GM18498 (cell line): ENCODE results near the gene USP15.
"Not testable (repeated sequence)": the region's sequence is repeated elsewhere in the genome, so short reads cannot be mapped to it uniquely, and the experiment has no call there.

Experiments used
- ATAC-seq: cut with Tn5 transposase; IDR thresholded peaks from one replicate; pipeline ENCODE4 v1.9.1; 2021; ENCODE audit warnings: mild to moderate bottlenecking, moderate library complexity; ENCODE audit not compliant: unreplicated experiment

Gene USP15

GRCh38 chr12:62319058-62319457, 58.9 kb downstream of the USP15 start:
- no peak for ATAC-seq

DNA sequence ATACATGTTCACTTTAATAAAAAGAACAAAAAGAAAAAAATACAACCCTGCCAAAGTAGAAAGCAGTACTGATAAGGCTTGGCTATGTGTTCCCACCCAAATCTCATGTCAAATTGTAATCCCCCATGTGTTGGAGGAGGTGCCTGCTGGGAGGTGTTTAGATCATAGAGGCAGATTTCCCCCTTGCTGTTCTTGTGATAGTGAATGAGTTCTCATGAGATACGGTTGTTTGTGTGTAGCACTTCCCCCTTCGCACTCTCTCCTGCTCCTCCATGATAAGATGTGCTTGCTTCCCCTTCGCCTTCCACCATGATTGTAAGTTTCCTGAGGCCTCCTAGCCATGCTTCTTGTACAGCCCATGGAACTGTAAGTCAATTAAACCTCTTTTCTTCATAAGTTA, 59.9 kb downstream of the USP15 start:
- ATAC-seq = no peak

DNA sequence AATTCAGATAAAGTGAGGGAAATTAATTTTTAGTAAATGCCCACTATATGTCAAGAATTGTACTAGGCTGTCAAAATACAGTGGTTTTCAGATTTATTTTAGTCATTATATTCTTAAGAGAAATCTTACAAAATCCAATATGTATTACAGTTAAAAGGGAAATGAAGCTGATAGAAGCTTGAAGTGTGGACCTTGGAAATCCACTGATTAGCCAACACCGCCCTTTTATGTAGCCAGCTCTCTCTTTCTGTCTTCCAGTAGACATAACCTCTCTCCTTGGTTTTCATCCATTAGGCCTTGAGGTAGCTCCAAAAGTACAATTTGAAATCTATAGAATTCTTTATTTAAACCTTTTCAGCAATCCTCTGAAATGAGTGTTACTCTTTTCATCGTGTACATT, 63.2 kb downstream of the USP15 start:
- ATAC-seq = no peak

- no peak for ATAC-seq
Observed at GRCh38 chr12:62328296-62328921, 68.2 kb downstream of the USP15 start.

- peak; percentile 89 for ATAC-seq
Observed at GRCh38 chr12:62331306-62331705, 71.1 kb downstream of the USP15 start.

DNA sequence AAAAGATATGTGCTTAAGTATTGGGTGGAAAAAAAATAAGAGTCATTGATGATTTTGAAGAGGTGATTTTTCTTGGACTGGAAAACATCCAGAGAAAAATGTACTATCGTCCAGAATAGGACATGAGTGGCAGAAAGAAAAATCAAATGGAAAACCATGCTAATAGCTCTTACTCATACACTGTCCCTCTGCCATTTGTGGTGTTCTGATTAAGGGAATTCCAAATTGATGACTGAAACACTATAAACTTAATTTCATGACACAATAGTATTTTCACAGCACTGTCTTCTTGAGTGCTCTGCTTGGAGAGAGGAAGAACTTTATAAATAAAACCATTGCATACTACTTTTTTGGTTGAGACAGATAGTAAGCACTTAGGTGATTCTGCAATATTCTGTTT, 72.4 kb downstream of the USP15 start:
- ATAC-seq = no peak

GRCh38 chr12:62335057-62335456, 74.9 kb downstream of the USP15 start:
- ATAC-seq = no peak

DNA sequence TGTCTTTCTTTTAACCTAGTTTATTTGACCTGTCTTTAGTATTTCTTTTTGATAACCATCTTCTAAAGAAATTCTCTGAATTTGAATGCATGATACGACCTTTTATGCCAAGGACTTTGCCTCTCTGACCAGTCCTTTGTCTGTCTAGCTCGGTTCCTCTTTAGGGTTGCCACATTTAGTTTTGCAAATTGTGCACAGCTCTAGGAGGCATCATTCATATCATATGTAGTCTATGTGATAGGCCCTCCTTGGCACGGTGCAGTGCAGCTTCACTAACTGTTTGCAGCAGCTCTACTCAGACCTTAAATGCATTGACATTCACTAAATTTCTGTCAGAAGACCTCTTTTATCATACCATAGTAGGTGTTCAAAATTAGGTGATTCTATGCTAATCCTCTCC, 75.6 kb downstream of the USP15 start:
- ATAC-seq = no peak

DNA sequence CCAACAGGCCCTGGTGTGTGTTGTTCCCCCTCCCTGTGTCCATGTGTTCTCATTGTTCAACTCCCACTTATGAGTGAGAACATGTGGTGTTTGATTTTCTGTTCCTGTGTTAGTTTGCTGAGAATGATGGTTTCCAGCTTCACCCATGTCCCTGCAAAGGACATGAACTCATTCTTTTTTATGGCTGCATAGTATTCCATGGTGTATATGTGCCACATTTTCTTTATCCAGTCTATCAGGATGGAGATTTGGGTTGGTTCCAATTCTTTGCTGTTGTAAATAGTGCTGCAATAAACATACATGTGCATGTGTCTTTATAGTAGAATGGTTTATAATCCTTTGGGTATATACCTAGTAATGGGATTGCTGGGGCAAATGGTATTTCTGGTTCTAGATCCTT, 77.4 kb downstream of the USP15 start:
- not testable (repeated sequence) for ATAC-seq

DNA sequence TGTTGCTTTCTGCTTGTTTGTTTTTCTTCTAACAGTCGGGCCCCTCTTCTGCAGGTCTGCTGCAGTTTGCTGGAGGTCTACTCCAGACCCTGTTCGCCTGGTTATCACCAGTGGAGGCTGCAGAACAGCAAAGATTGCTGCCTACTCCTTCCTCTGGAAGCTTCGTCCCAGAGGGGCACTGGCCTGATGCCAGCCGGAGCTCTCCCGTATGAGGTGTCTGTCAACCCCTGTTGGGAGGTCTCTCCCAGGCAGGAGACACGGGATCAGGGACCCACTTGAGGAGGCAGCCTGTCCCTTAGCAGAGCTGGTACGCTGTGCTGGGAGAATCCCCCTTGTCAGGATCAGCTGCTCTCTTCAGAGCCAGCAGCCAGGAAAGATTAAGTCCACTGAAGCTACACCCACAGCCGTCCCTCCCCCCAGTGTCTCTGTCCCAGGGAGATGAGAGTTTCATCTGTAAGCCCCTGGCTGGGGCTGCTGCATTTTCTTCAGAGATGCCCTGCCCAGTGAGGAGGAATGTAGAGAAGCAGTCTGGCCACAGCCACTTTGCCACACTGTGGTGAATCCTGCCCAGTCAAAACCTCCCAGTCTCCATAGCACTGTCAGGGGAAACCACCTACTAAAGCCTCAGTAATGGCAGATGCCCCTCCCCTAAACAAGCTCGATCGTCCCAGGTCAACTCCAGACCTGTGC, 82.6 kb downstream of the USP15 start:
- not testable (repeated sequence) for ATAC-seq

GRCh38 chr12:62343304-62344120, 83.3 kb downstream of the USP15 start:
- not testable (repeated sequence) for ATAC-seq

DNA sequence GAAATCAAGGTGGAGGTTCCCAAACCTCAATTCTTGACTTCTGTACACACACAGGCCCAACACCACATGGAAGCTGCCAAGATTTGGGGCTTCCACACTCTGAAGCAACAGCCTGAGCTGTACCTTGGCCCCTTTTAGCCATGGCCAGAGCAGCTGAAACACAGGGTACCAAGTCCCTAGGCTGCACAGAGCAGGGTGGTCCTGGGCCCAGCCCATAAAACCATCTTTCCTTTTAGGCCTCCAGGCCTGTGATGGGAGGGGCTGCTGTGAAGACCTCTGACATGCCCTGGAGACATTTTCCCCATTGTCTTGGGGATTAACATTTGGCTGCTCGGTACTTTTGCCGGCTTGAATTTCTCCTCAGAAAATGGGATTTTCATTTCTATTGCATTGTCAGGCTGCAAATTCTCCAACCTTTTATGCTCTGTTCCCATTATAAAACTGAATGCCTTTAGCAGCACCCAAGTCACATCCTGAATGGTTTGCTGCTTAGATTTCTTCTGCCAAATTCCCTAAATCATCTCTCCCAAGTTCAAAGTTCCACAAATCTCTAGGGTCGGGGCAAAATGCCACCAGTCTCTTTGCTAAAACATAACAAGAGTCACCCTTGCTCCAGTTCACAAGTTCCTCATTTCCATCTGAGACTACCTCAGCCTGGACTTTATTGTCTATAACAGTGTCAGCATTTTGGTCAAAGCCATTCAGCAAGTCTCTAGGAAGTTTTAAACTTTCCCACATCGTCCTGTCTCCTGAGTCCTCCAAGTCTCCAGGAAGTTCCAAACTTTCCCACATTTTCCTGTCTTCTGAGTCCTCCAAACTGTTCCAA, 84.7 kb downstream of the USP15 start:
- not testable (repeated sequence) for ATAC-seq

DNA sequence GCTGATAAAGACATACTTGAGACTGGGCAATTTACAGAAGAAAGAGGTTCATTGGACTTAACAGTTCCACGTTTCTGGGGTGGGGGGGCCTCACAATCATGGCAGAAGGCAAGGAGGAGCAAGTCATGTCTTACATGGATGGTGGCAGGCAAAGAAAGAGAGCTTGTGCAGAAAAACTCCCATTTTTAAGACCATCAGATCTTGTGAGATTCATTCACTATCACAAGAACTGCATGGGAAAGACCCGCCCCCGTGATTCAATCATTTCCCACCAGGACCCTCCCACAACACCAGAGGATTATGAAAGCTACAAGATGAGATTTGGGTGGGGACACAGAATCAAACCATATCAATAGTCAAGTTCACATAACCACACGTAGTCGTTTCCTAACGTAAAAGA, 85.5 kb downstream of the USP15 start:
- no peak for ATAC-seq

DNA sequence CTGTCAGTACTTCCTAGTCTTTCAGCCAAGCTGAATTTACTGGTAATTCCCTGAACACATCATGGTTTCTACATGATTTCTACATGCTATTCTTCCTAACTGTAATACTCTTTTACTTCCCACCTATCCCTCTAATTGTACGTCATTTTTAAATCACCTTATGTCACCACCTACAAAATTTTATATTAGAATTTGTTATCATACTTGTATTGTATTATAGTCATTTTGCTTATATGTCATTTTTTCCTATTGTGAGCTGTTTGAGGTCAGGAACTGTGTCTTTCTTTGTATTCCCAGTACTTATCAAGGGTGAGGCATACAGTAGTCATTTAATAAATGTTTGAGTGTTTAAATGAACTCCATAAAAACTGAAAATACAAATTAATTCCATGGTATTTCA, 86.6 kb downstream of the USP15 start:
- ATAC-seq = no peak

GRCh38 chr12:62347922-62348650, 87.9 kb downstream of the USP15 start:
- no peak for ATAC-seq

GRCh38 chr12:62350554-62350953, 90.3 kb downstream of the USP15 start:
- ATAC-seq = no peak

DNA sequence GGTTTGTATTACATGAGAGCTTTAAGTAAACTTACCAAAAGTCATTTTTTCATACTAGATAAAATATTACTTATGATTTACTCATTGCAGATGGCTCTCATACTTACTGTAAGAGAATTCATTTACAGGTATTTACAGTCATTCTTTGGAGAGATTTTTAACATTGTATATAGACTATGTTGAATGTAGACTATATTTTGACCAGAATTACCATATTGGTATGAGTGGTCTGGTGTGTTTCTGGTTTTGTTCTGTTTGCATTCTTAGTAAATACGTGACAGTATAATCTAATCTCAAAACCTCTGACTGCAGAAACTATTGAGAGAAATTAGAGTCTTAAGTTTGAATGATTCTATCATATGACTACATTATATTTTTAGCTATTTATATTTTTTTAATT, 91.1 kb downstream of the USP15 start:
- ATAC-seq = no peak

DNA sequence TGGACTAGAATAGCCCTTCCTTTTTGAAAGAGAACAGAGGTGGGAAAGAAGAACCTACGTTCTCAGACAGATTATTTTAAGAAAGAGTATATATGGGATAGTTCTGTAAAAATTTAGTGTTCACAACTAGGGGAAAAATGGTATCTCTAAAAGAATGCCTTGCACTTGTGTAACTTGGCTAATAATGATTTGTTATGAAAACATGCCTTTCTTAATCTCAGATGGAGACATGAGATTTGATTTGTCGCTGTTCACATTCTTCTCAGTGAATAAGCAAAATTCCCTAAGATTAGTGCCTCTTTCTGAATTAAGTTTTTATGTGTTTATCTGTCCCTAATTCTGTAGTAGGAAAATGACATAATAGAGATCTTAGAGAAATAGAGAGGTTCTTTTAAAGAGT, 100.8 kb downstream of the USP15 start:
- ATAC-seq = no peak

- ATAC-seq = no peak
Observed at GRCh38 chr12:62363506-62363905, 103.3 kb downstream of the USP15 start.

- not testable (repeated sequence) for ATAC-seq
Observed at GRCh38 chr12:62364697-62365096, 104.5 kb downstream of the USP15 start.
